CD4-positive, alpha-beta T cell treated with Interleukin-15 for 1 hour (primary cell): ENCODE measurements around the gene ZNF133.
"Not testable (repeated sequence)": the region's sequence is repeated elsewhere in the genome, so short reads cannot be mapped to it uniquely, and the experiment has no call there.

Experiments used
- DNase-seq: peaks from one replicate; pipeline ENCODE4 v3.0.0-alpha.2; 2020

Gene ZNF133

DNA sequence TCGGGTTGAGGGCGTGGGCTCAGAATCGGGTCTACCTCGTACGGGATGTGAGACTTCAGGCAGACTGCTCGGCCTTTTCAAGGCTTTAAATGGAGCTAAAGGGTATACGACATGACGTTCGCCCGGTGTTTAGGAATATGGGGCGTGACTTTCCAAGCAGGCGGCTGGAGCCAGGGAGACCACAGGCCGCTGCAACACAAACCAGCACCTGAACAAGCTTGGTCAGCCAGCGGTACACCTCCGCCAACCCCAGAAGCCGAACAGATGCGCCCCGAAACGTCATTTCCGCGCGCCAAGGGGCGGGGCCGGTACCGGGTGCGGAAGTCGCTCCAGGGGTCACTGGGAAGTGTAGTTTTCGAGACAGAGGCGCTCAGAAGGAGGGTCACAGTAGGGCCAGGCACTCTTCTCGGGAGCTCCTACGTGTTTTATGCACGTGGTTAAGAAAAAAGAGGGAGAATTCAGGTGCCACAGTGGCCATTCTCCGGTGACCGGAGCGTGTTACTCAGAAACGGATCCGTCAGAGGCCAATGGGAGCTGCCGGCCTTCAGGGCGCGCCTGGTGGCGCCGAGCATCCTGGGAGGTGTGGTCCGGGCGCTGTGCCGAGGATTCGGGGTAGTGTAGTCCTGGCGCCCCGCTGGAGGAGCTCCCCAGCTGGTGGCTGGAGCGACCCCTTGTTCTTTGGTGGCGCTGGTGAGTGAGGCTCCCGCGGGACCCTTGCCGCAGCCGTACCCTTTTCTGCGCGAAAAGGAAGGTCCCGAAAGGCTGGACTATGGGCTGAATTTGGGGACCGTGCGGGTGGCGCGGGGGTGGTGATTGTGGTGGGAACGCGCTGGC, at the start of gene ZNF133:
TSS of gene ZNF133 (plus strand) at position 613 of the 834 bp plus-strand sequence. CDS start 17,160 bp downstream, outside the sequence.
- peak; percentile 93 for DNase-seq

DNA sequence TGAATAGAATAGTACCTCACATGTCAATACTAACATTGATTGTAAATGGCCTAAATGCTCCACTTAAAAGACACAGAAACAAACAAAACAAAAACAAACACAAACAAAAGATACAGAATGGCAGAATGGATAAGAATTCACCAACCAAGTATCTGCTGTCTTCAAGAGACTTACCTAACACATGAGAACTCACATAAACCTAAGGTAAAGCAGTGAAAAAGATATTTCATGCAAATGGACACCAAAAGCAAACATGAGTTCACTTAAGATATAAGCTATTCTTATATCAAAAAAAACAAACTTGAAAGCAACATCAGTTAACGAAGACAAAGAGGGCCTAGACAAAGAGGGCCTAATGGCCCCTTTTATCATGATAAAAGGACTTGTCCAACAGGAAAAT, 47.3 kb upstream of the ZNF133 start:
- DNase-seq, result no peak

DNA sequence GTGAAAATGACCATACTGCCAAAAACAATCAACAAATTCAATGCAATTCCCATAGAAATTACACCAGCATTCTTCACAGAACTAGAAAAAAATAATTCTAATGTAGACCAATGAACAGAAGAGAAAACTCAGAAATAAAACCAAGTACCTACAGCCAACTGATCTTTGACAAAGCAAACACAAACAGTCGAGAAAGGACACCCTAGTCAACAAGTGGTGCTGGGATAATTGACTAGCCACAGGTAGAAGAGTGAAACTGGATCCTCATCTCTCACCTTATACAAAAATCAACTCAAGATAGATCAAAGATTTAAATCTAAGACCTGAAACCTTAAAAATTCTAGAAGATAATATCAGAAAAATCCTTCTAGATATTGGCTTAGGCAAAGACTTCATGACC, 44.5 kb upstream of the ZNF133 start:
- no peak for DNase-seq

- not testable (repeated sequence) for DNase-seq
These were observed 39.8 kb upstream of the ZNF133 start for GRCh38 chr20:18248545-18248944.

- DNase-seq, result no peak
These were observed 38.1 kb upstream of the ZNF133 start for GRCh38 chr20:18250217-18250616.

- DNase-seq, result no peak
These were observed 35.5 kb upstream of the ZNF133 start for GRCh38 chr20:18252597-18253451.

- DNase-seq, result no peak
These were observed 33.7 kb upstream of the ZNF133 start for GRCh38 chr20:18254615-18255014.

GRCh38 chr20:18255526-18255925, 32.8 kb upstream of the ZNF133 start:
- DNase-seq, result no peak

DNA sequence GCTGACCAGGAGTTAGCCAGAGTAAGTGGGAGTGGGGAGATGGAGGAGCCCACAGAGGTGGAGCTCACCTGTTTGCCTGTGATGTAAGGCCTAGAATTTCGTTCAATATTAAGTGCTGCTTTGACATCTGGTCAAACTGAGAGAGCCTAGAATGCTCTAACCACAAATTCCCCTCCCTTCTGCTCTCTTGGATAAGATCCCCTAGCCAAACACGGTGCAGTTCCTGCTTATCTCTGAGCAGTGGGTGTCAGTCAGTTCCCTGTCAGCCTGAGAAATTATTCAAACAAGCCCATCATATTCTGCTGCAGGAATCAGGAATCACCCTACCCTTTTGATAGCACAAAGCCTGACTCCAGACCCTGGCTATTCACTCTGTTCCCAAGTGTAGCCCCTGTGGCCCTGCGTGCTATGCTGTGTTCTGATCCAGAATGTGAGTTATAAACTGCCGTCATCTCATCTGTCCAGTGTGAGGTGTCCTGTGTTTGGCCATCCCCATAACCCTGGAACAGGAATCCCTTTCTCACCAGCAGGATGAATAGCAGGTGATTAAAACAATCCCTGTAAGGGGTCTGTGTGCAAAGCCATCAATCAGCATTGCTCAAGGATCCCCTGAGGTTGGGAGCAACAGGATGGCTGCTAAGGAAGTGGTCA, 31.8 kb upstream of the ZNF133 start:
- DNase-seq, result no peak

- DNase-seq, result no peak
These were observed 30.0 kb upstream of the ZNF133 start for GRCh38 chr20:18258126-18258860.

- DNase-seq, result no peak
These were observed 28.6 kb upstream of the ZNF133 start for GRCh38 chr20:18259730-18260129.

DNA sequence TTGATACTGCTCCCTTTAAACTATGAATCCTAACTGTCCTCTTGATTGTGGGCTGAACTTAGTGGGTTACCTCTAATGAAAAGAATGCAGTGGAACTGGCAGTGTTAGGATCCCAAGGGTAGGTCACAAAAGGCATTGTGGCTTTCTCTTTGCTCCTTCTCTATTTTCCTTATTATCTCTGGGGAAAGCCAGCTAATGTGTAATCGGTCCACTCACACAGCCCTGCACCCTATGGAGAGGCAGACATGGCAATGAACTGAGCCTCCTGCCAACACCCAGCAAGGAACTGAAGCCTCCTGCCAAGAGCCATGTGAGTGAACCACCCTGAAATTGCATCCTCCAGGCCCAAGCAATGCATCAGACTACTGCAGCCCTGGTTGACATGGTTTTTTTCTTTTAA, 24.6 kb upstream of the ZNF133 start:
- no peak for DNase-seq

DNA sequence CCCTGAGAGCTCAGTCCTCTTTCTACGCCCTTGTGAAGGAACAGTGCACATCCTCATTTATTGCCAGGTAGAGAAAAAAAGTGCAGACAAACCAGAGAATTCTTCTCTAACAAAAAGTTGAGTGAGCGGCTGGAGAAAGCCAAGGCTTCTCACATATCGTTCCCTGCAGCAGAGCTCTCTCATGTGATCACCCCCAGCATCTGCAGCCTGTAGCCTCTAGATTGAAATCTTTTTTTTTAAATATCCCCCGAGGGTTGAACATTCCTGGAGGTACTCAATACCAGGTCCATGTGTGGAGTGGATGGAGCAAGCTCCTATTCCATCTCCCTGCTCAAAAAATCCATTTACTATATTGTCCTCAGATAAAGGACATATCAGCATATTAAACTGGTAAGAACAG, 22.9 kb upstream of the ZNF133 start:
- DNase-seq, result no peak

GRCh38 chr20:18266282-18266681, 22.0 kb upstream of the ZNF133 start:
- DNase-seq, result no peak

DNA sequence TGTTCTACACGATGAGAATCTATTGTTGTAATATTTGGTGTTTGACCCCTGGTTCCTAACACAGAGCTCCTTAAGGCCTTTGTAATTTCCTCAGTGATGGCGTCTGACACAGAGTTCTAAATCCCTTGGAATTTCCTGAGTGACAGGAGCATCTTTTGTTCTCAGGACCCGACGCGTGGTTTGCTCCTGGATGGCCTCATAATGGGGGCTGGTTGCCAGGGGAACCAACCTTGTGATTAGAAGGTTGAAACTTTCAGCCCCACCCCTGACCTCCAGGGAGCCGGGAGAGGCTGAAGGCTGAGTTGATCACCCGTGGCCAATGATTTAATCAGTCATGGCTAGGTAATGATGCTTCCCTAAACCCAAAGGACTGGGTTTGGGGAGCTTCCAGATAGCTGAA, 20.5 kb upstream of the ZNF133 start:
- no peak for DNase-seq

- no peak for DNase-seq
These were observed 17.2 kb upstream of the ZNF133 start for GRCh38 chr20:18271160-18271559.

- no peak for DNase-seq
These were observed 15.9 kb upstream of the ZNF133 start for GRCh38 chr20:18272451-18272850.

DNA sequence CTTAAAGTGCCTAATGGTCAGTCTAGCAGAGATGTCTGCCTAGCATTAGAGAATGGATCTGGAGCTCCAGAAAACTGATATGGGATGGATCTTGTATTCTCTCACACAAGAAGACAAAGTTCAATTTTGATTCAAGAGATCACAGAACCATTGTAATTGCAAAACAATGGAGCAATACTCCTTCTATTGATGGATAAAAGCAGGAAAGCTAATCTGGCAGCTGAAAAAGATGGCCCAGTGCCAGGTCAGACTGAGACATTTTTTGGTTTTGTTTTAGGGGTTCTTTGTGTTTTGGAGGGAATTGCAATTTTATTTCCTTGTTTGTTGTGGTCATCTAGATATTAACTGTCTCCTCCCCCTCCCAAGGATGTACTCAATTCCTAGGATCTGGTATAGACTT, 14.6 kb upstream of the ZNF133 start:
- no peak for DNase-seq

DNA sequence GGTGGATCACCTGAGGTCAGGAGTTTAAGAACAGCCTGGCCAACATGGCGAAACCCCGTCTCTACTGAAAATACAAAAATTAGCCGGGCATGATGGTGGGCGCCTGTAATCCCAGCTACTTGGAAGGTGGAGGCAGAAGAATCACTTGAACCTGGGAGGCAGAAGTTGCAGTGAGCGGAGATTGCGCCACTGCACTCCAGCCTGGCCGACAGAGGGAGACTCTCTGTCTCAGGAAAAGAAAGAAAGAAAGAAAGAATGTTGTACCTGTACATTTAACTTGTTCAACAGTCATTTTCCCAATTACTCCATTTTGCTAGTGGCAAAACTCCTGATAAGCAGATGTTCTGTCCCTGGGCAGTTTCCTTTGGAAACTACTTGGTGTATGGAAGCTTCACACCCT, 12.4 kb upstream of the ZNF133 start:
- DNase-seq, result not testable (repeated sequence)

DNA sequence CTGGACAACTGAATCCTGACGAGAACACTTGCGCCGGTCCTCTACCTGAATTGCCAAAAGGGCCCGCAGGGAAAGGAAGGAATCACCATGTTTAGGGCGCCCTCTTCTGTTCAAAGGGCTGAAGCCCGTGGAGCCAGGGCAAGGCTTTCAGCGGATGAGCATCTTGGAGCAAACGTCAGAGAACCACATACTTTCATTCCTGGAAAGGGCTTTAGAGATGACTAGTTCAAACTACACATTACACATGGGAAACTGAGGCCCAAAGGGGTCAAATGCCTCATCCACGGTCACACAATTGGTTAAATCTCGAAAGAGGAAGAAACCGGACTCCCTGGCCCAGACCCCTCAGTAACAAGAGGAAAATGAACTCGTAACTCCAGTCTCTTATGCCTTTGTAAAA, 11.5 kb upstream of the ZNF133 start:
- DNase-seq, result peak; percentile 39

- no peak for DNase-seq
These were observed 9.1 kb upstream of the ZNF133 start for GRCh38 chr20:18279242-18279641.

DNA sequence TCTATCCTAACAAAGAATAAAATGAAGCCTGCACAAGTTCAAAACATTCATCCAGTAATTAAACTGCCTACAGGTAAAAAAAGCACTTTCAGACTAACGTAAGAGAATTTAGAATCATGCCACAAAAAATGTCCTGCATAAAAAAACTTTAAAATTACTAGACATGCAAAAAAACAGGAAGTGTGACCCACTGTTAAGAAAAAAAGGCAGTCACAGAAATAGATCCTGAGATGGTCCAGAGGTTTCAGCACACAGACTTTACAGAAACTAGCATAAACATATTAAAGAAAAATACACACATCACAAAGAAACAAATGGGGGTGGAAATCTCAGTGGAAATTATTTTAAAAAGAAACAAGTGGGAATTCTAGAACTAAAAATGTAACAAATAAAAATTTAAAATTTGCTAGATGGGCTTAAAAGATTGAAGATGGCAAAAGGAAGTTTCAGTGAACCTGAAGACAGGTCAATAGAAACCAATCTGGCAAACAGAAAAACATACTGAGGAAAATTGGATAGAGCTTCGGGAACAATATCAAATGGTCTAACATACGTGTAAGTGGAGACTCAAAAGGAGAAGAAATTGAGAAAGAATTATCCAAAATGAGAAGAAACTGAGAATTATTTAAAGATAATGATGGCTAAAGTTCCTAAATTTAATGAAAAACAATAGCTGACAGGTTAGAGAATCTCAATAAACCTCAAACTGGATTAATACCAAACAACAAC, 3.4 kb upstream of the ZNF133 start:
- no peak for DNase-seq
